ENCODE results near the gene NDUFS4.
"Not testable (repeated sequence)": the region's sequence is repeated elsewhere in the genome, so short reads cannot be mapped to it uniquely, and the experiment has no call there.

Gene NDUFS4

DNA sequence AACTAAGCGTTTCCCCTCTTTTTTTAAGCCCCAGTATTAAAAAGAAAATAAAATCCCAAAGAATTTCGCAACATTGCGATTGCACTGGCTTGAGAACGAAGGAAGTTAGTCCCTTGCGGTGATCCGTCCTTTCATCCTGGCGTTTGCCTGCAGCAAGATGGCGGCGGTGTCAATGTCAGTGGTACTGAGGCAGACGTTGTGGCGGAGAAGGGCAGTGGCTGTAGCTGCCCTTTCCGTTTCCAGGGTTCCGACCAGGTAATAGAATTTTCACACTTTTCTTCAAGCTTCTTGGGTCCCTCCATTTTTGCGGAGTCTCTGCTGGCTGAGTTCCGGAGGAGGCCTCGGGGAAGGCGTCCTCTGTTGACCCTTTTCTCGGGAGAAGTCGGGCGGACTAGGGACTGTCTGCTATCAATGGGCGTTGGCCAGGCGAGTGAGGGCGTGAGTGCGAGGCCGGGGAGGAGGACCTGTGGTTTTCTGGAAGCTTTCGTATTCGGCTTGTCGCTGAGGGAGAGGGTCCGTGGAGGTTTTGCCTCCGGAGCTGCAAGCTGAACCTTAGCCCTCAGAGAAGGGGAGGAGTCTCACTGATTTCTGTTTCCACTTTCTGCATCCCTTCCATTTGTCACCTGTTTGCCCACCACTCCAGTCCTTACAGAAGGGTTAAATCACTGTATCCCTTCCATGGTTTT, at the start of gene NDUFS4:
Gene NDUFS4 (plus strand): TSS at position 134 of the 686 bp plus-strand sequence. CDS start 24 bp downstream, at position 158.
- DNase-seq, result peak; percentile 80

DNA sequence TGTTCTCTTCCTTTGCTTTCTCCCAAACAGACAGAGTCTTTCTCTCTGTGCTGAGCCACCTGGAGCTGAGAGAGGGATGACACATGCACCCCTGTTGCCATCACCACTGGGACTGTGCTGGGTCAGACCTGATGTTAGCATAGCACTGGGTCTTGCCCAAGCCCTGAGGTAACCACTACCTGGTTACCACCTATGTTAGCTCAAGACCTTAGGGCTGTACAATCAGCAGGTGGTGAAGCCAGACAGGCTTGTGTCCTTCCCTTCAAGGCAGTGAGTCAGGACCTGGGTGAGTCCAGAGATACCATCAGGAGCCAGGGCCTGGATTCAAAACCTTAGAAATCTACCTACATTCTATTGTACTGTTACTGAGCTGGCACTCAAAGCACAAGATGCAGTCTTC, 47.9 kb upstream of the NDUFS4 start:
- DNase-seq, result no peak

- no peak for DNase-seq
These were observed 44.5 kb upstream of the NDUFS4 start for GRCh38 chr5:53515988-53516387.

DNA sequence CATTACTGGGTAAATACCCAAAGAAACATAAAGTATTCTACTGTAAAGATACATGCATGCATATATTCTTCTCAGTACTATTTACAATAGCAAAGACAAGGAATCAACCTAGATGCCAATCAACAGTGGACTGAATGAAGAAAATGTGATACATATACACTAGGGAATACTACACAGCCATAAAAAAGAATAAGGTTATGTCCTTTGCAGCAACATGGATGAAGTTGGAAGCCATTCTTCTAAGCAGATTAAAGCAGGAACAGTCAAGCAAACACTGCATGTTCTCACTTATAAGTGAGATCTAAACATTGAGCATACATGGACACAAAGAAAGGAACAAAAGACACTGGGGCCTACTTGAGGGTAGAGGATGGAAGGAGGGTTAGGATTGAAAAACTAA, 39.6 kb upstream of the NDUFS4 start:
- no peak for DNase-seq

DNA sequence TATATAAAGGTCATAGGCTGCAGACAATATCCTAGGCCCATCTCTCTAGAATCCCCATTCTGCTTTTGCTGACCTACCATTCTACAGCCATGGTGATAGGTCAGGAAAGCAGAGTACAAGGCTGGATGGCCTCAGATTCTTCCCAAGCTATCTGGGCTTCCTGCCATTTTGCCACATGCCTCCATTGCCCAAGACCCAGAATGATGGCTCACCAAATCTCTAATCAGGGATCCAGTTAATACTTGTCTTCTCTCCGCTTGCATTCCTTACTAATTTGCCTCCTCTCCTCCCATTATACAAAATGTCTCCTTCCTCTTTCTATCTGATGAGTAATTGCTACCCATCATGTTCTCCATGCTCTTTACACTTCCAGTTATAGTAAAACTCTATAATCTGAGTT, 22.7 kb upstream of the NDUFS4 start:
- no peak for DNase-seq

GRCh38 chr5:53540739-53541138, 19.7 kb upstream of the NDUFS4 start:
- DNase-seq, result not testable (repeated sequence)

GRCh38 chr5:53541859-53542258, 18.6 kb upstream of the NDUFS4 start:
- DNase-seq, result no peak

DNA sequence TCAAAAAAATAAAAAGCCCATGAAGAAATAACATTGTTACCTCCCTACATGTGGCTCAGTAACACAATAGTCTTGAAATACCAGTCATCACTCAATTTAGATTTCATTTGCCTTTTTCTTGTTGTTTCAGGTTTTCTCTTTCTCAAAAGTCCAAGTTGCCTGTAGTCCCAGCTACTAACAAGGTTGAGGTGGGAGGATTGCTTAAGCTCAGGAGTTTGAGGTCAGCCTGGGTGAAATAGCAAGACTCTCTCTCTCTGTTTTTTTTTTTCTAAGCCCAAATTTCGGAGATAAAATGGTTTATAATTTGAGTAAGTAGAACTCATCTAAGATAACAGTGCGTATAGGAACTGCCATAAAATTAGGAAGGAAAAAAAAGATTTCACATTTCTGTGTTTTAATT, 17.5 kb upstream of the NDUFS4 start:
- DNase-seq, result no peak

DNA sequence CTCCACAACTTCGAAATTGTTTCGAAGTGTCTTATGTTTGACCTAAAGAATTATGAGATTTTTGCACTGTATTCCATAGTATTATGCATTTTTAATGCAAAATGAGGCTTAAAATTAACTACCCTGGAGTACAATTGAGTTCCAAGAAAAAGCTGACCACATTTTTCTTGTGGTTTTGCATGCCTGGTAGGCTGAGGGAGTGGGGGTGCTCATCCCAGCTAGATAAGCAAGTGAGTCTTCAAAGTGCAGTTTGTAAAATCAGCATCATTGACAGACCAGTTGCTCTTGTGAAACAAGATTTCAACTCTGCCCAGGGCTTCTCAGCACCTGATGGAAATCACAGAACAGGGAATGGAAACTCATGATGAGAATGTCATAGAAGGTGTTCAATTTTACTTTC, 17.0 kb upstream of the NDUFS4 start:
- no peak for DNase-seq

DNA sequence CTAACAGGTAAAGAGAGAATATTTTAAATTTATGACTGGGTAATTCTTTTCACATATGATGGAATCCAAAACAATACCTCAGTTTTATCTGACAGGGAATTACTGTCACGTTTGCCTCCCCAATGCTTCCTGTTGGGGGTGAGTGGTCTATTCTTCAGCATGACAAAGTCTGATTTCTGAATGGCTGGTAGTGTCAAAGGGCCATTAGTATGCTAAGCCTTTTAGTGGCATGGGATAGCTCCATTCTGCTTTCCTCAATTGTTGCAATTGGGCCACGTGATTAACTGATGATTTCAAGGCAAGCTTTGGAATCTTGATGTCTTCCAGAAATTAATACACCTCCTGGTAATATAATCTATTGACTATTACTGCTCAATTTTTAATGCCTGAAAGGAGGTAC, 14.7 kb upstream of the NDUFS4 start:
- no peak for DNase-seq

DNA sequence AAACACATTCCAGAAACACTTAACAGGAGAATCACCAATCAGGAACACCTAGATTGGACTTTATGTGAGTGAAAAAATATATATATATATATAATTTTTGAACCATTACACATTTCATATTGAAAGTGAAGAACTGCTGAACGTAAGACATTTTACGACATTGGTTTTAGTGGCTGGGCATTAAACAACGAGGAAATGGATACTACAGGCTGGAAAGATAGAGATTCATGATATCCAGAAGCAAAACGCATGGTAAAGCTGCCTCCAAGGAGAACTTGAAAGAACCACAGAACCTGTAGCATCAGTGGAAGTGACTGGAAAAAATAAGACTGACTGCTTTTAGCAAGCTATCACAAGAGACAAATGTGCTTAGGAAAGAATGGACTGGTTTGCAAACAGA, 13.2 kb upstream of the NDUFS4 start:
- DNase-seq, result no peak

- DNase-seq, result not testable (repeated sequence)
These were observed 11.9 kb upstream of the NDUFS4 start for GRCh38 chr5:53548501-53548900.

- no peak for DNase-seq
These were observed 10.6 kb upstream of the NDUFS4 start for GRCh38 chr5:53549792-53550191.

DNA sequence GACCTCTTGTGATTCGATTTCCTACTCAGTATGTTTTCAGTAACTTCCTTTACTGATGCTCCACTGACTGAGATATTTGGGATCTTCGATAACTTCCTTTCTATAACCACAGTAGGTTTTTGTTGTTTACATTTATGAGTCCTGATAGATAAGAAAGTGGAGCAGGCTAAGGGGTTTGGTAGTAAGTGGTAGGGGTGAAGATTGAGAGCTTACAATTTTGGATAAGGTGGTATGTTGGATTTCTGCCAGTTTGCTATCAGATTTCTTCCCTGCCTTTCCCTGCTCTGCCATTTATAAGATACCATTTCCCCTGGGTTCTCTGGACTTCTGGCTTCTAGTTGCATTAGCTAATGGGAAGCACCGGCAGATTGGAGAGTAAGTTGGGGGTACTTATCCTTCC, 7.9 kb upstream of the NDUFS4 start:
- DNase-seq, result no peak

DNA sequence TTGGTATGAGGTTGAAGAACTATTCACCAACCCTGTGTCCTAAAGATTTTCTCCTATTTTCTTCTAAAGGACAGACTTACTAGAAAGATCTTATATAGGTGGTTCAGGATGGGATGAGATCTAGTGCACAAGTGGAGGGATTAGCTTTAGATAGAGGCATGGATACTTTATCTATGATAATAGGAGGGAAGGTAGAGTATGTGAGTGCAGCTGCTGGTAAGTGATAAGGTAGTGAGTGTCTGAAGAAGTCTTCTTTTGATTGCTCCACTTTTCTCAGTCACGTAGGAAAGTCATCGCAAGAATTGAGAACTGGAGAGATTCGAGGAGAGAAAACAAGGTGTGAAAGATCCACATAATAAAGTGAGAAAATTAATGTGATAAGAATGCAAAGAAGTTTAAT, 6.0 kb upstream of the NDUFS4 start:
- no peak for DNase-seq

GRCh38 chr5:53555160-53555559, 5.3 kb upstream of the NDUFS4 start:
- DNase-seq, result no peak

DNA sequence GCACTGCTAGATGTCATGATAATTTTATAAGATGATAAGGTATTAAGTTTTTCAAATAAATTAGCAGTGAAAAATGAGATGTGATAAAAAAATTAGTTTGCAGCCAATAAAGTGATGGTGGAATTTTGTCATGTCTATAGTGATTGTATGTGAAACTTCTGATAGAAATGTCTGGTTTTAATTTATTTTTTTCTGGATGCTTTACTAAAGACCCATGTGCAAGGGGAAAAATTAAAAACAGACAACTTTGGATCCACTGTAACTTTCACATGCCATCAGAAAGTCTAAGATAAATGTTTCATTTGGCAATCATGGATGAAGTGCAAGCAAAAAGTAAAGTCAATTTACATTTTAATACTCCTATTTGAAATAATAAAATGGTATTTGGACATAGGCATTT, 4.4 kb upstream of the NDUFS4 start:
- DNase-seq, result no peak

DNA sequence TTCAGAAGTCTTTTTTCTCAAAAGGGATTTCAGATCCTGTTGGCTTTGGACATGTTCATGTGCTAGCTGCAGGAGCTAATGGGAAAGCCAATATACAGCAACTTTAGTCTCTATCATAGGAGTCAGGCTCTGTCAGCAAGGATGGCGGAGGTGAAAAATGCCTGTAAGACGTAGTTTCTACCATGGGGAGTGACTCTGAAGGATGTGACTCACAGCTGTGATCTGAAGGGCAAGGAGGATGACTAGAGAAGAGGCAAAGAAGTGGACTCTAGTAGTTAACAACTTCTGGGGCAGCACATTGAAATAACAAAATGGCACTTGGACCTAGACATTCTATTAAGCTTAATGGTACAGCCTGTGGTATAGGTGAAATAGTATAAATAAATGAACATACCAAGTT, 3.1 kb upstream of the NDUFS4 start:
- DNase-seq, result no peak

DNA sequence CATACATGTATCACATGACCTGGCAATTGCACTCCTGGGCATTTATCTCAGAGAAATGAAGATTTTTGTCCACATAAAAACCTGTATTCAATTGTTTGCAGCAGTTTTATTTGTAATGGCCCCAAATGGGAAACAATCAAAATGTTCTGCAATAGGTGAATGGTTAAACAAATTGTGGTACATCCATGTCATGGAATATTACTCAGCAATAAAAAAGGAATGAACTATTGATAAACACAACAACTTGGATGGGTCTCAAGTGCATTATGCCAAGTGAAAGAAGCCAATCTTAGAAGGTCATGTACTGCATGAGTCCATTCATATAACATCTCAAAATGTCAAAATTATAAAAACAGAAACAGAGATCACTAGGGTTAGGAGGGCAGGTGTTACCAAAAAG, 1.5 kb upstream of the NDUFS4 start:
- no peak for DNase-seq

DNA sequence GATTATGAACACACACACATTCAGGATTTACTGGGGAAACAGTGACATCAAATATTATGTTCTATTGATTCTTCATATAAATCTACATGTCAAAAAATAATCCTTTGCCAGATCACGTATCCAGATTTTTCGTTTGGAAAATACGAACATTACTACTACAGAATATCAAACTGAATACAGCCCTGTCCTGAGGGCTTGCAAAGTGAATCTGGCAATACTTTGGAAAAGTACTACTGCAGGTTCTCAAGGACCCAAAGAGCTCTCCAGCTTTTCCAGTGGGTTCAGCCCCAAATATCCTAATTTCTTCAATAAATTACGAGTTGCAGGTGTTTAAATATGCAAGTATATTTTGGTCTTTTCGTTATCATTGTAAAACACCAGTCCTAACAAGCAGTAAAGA, 411 bp upstream of the NDUFS4 start:
- no peak for DNase-seq

- DNase-seq, result no peak
These were observed 8.0 kb downstream of the NDUFS4 start for GRCh38 chr5:53568401-53568800.

GRCh38 chr5:53568871-53569270, 8.4 kb downstream of the NDUFS4 start:
- DNase-seq, result no peak

GRCh38 chr5:53569453-53569852, 9.0 kb downstream of the NDUFS4 start:
- DNase-seq, result no peak

- DNase-seq, result no peak
These were observed 11.0 kb downstream of the NDUFS4 start for GRCh38 chr5:53571403-53571802.

- DNase-seq, result no peak
These were observed 14.7 kb downstream of the NDUFS4 start for GRCh38 chr5:53575101-53575500.

- DNase-seq, result no peak
These were observed 15.4 kb downstream of the NDUFS4 start for GRCh38 chr5:53575831-53576230.

Measured in CD4-positive, alpha-beta T cell treated with Interleukin-17A for 4 hours (primary cell).